ENCODE results near the gene SORCS2.
A peak's percentile ranks its signal among the peaks of the same experiment; 100 is the strongest.

The SORCS2 gene

GRCh38 chr4:7629501-7630254 is 437.3 kb downstream of the SORCS2 start:
- no peak for DNase-seq

- DNase-seq, result peak; percentile 28
Measured at GRCh38 chr4:7630568-7631287, 438.4 kb downstream of the SORCS2 start.

- DNase-seq, result no peak
Measured at GRCh38 chr4:7631288-7632014, 439.1 kb downstream of the SORCS2 start.

GRCh38 chr4:7632341-7632740 is 440.0 kb downstream of the SORCS2 start:
- peak; percentile 0 for DNase-seq

- no peak for DNase-seq
Measured at GRCh38 chr4:7632971-7633370, 440.6 kb downstream of the SORCS2 start.

- DNase-seq, result no peak
Measured at GRCh38 chr4:7634661-7635251, 442.4 kb downstream of the SORCS2 start.

GRCh38 chr4:7635445-7636239 is 443.3 kb downstream of the SORCS2 start:
- no peak for DNase-seq

GRCh38 chr4:7636240-7636508 is 443.8 kb downstream of the SORCS2 start:
- no peak for DNase-seq

- DNase-seq, result no peak
Measured at GRCh38 chr4:7637139-7637538, 444.8 kb downstream of the SORCS2 start.

- no peak for DNase-seq
Measured at GRCh38 chr4:7637971-7638370, 445.6 kb downstream of the SORCS2 start.

- DNase-seq, result no peak
Measured at GRCh38 chr4:7638489-7638888, 446.2 kb downstream of the SORCS2 start.

GRCh38 chr4:7638984-7639789 is 446.8 kb downstream of the SORCS2 start:
- DNase-seq, result no peak

- no peak for DNase-seq
Measured at GRCh38 chr4:7640136-7640535, 447.8 kb downstream of the SORCS2 start.

- no peak for DNase-seq
Measured at GRCh38 chr4:7641712-7642111, 449.4 kb downstream of the SORCS2 start.

GRCh38 chr4:7642741-7643458 is 450.6 kb downstream of the SORCS2 start:
- no peak for DNase-seq

- DNase-seq, result no peak
Measured at GRCh38 chr4:7645158-7645557, 452.8 kb downstream of the SORCS2 start.

GRCh38 chr4:7645956-7646355 is 453.6 kb downstream of the SORCS2 start:
- no peak for DNase-seq

- DNase-seq, result no peak
Measured at GRCh38 chr4:7646384-7647061, 454.2 kb downstream of the SORCS2 start.

GRCh38 chr4:7647186-7647585 is 454.8 kb downstream of the SORCS2 start:
- DNase-seq, result no peak
